Measurements from ENCODE around the gene MED26.

DNA sequence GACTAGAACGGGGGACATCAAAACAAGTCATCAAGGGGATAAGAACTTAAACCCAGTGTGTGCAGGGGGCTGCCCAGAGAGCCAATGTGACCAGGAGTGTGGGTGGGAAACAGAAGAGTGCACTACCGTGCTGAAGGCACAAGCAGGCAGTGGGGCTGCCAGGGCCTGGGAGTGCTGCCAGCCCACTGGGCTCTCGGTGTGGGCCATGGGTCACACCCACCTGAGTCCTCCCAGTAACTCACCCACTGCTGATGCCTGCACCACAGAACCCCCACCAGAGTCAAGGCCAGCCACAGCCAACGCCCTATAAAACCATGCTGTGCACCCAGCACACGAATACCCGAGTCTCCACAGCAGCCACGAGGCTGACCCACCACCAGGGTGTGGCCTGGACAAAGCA, 8.5 kb downstream of the MED26 start:
- TF ChIP-seq, protein P1, sequence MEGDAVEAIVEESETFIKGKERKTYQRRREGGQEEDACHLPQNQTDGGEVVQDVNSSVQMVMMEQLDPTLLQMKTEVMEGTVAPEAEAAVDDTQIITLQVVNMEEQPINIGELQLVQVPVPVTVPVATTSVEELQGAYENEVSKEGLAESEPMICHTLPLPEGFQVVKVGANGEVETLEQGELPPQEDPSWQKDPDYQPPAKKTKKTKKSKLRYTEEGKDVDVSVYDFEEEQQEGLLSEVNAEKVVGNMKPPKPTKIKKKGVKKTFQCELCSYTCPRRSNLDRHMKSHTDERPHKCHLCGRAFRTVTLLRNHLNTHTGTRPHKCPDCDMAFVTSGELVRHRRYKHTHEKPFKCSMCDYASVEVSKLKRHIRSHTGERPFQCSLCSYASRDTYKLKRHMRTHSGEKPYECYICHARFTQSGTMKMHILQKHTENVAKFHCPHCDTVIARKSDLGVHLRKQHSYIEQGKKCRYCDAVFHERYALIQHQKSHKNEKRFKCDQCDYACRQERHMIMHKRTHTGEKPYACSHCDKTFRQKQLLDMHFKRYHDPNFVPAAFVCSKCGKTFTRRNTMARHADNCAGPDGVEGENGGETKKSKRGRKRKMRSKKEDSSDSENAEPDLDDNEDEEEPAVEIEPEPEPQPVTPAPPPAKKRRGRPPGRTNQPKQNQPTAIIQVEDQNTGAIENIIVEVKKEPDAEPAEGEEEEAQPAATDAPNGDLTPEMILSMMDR (IDR thresholded peaks at IDR 0.05; ENCODE audit: low read length) = no peak
- no peak for TF ChIP-seq EZH2 (optimal IDR thresholded peaks at IDR 0.05; ENCODE audit: low read depth, low read length)
